Measurements from ENCODE around the gene RNASE4. TPM values are rescaled to one million over a fixed set of nuclear protein-coding genes. Genes with fewer than 3 reads are reported as not detected.
"Not testable (repeated sequence)": the region's sequence is repeated elsewhere in the genome, so short reads cannot be mapped to it uniquely, and the experiment has no call there.

RNASE4 gene
- polyA plus RNA-seq, 1 donor (not counting 4 experiments of a cell fraction or from before 2014, with no cell fraction given) = 5.5 TPM

DNA sequence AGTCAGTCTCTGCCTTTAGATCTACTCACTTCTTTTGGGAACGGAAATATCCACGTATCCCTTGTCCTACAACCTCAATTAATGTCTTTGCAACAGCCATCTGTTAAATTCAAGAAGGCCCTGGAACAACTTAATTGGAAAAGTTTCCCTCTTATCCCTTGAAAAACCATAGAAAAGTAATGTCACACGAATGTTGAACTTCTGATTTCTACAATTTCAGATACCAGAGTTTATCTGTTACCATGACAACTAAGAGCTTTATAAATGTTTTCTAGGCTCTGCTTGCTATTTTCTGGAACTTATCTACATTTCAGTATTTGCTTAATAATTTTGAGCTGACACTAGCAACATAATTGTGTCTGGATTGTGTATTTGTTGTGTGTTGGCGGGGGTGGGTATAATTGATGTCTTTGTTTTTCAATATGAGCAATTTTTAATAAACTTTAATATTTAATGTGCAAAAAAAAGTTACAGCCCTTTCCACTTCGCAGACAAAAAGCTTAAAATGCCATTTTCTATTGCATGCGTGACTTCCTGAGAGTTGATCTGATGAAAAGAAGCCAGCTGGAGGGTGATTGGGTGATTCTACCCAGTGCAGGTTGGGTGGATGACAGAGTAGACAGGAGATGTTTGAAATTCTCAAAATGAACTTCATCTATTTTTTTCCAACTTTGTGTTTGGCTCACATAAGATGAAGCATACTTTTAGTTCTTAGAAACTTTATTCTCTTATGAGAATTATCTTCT, 49.5 kb downstream of the RNASE4 start:
- Histone ChIP-seq H4K20me1 (ENCODE audit: control insufficient read depth, extremely low read depth, insufficient read depth, low read length) (no peaks in the 10 kb centered on the region), H3K27me3 (ENCODE audit: control insufficient read depth, extremely low read depth, insufficient read depth, low read length) (no peaks in the 10 kb centered on the region), H3K9me3 (ENCODE audit: control insufficient read depth, low read depth, low read length) (no peaks in the 10 kb centered on the region), H3K9ac (ENCODE audit: control insufficient read depth, extremely low read depth, insufficient read depth, low read length) (no peak overlapping the region), H3K27ac (ENCODE audit: control insufficient read depth, insufficient read depth, low read length) (no peak overlapping the region), H3K4me3 (ENCODE audit: control insufficient read depth in 2 of 3, extremely low read depth in 1 of 3, insufficient read depth in 2 of 3, low read depth in 1 of 3, low read length in 3 of 3) (no peak overlapping the region), H3K4me2 (ENCODE audit: control insufficient read depth, extremely low read depth, insufficient read depth, low read depth, low read length) (no peak overlapping the region), H3K9me1 (ENCODE audit: control insufficient read depth, extremely low read depth, insufficient read depth, low read length) (no peaks in the 10 kb centered on the region), H3K4me1 (ENCODE audit: control insufficient read depth, extremely low read depth, insufficient read depth, low read length) (no peaks in the 10 kb centered on the region), H3K79me2 (ENCODE audit: control insufficient read depth, insufficient read depth, low read length) (no peaks in the 10 kb centered on the region), H3K36me3 (ENCODE audit: control insufficient read depth in 2 of 2, extremely low read depth in 1 of 2, insufficient read depth in 2 of 2, low read length in 2 of 2) (no peaks in the 10 kb centered on the region), H2AFZ (ENCODE audit: control insufficient read depth, low read length) (no peak overlapping the region)
- dilution Hi-C loops (cut with MboI; ENCODE audit: extremely low pct_ligation_motif_present, low sequenced_read_pairs) = no loop called here
- TF ChIP-seq, protein P1, sequence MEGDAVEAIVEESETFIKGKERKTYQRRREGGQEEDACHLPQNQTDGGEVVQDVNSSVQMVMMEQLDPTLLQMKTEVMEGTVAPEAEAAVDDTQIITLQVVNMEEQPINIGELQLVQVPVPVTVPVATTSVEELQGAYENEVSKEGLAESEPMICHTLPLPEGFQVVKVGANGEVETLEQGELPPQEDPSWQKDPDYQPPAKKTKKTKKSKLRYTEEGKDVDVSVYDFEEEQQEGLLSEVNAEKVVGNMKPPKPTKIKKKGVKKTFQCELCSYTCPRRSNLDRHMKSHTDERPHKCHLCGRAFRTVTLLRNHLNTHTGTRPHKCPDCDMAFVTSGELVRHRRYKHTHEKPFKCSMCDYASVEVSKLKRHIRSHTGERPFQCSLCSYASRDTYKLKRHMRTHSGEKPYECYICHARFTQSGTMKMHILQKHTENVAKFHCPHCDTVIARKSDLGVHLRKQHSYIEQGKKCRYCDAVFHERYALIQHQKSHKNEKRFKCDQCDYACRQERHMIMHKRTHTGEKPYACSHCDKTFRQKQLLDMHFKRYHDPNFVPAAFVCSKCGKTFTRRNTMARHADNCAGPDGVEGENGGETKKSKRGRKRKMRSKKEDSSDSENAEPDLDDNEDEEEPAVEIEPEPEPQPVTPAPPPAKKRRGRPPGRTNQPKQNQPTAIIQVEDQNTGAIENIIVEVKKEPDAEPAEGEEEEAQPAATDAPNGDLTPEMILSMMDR (optimal IDR thresholded peaks at IDR 0.05 in 1 of 3, IDR thresholded peaks at IDR 0.05 in 1 of 3, conservative IDR thresholded peaks at IDR 0.05 in 1 of 3; ENCODE audit: extremely low read depth in 1 of 3, insufficient read depth in 2 of 3, low read length in 3 of 3) = no peak
- TF ChIP-seq EZH2 (IDR thresholded peaks at IDR 0.05; ENCODE audit: low read length) = no peak
- FAIRE-seq (no peak), DNase-seq (ENCODE audit: low read depth, low spot score) (no peak)

DNA sequence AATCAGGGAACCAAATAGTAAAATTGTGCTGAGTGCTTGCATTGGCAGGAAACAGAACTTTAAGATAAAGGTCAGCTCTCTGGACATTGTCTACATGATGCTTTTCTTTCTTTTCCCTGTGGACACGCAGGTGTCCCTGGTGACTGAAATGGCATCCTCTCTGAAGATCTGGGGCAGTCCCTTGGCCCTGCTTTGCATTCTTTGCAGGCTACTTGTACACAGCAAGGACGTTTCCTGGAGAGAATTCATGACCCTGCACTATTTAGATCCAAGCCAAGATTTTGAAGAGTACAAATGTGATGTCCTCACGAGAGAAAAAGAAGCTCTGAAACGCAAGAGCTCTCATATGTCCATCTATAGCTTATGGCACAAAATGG, 50.1 kb downstream of the RNASE4 start:
- TF ChIP-seq, protein P1 (optimal IDR thresholded peaks at IDR 0.05 in 1 of 3, IDR thresholded peaks at IDR 0.05 in 1 of 3, conservative IDR thresholded peaks at IDR 0.05 in 1 of 3; ENCODE audit: extremely low read depth in 1 of 3, insufficient read depth in 2 of 3, low read length in 3 of 3) = no peak
- TF ChIP-seq EZH2 (IDR thresholded peaks at IDR 0.05; ENCODE audit: low read length) = no peak
- Histone ChIP-seq H3K9me3 (ENCODE audit: control insufficient read depth, low read depth, low read length) (no peaks in the 10 kb centered on the region), H3K9ac (ENCODE audit: control insufficient read depth, extremely low read depth, insufficient read depth, low read length) (no peak overlapping the region), H3K4me2 (ENCODE audit: control insufficient read depth, extremely low read depth, insufficient read depth, low read depth, low read length) (no peak overlapping the region), H4K20me1 (ENCODE audit: control insufficient read depth, extremely low read depth, insufficient read depth, low read length) (no peaks in the 10 kb centered on the region), H3K4me1 (ENCODE audit: control insufficient read depth, extremely low read depth, insufficient read depth, low read length) (no peaks in the 10 kb centered on the region), H3K27me3 (ENCODE audit: control insufficient read depth, extremely low read depth, insufficient read depth, low read length) (no peaks in the 10 kb centered on the region), H3K4me3 (ENCODE audit: control insufficient read depth in 2 of 3, extremely low read depth in 1 of 3, insufficient read depth in 2 of 3, low read depth in 1 of 3, low read length in 3 of 3) (no peak overlapping the region), H3K79me2 (ENCODE audit: control insufficient read depth, insufficient read depth, low read length) (no peaks in the 10 kb centered on the region), H3K36me3 (ENCODE audit: control insufficient read depth in 2 of 2, extremely low read depth in 1 of 2, insufficient read depth in 2 of 2, low read length in 2 of 2) (no peaks in the 10 kb centered on the region), H3K9me1 (ENCODE audit: control insufficient read depth, extremely low read depth, insufficient read depth, low read length) (no peaks in the 10 kb centered on the region), H3K27ac (ENCODE audit: control insufficient read depth, insufficient read depth, low read length) (no peak overlapping the region), H2AFZ (ENCODE audit: control insufficient read depth, low read length) (no peak overlapping the region)
- FAIRE-seq (no peak), DNase-seq (ENCODE audit: low read depth, low spot score) (no peak)
- dilution Hi-C loops (cut with MboI; ENCODE audit: extremely low pct_ligation_motif_present, low sequenced_read_pairs) = no loop called here

DNA sequence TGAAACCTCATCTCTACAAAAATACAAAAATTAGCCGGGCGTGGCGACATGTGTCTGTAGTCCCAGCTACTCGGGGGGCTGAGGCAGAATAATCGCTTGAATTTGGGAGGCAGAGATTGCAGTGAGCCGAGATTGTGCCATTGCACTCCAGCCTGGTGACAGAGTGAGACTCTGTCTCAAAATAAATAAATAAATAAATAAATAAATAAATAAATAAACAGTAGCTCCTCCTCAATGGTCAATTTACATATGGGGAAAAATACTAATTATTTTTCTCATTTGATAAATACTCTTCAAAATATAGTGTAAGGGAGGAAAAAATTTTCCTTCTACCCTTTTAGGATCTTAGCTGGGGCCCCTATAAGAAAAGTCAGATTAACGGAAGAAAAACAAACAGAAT, 53.9 kb downstream of the RNASE4 start:
- H3K9me1 ChIP-seq (ENCODE audit: control insufficient read depth, extremely low read depth, insufficient read depth, low read length); H3K27me3 ChIP-seq (ENCODE audit: control insufficient read depth, extremely low read depth, insufficient read depth, low read length); dilution Hi-C loops (cut with MboI; ENCODE audit: extremely low pct_ligation_motif_present, low sequenced_read_pairs); FAIRE-seq; H3K9ac ChIP-seq (ENCODE audit: control insufficient read depth, extremely low read depth, insufficient read depth, low read length); H3K9me3 ChIP-seq (ENCODE audit: control insufficient read depth, low read depth, low read length); H2AFZ ChIP-seq (ENCODE audit: control insufficient read depth, low read length); H3K27ac ChIP-seq (ENCODE audit: control insufficient read depth, insufficient read depth, low read length); DNase-seq (ENCODE audit: low read depth, low spot score); H3K4me3 ChIP-seq (ENCODE audit: control insufficient read depth in 2 of 3, extremely low read depth in 1 of 3, insufficient read depth in 2 of 3, low read depth in 1 of 3, low read length in 3 of 3); H3K4me2 ChIP-seq (ENCODE audit: control insufficient read depth, extremely low read depth, insufficient read depth, low read depth, low read length); H3K4me1 ChIP-seq (ENCODE audit: control insufficient read depth, extremely low read depth, insufficient read depth, low read length); H3K36me3 ChIP-seq (ENCODE audit: control insufficient read depth in 2 of 2, extremely low read depth in 1 of 2, insufficient read depth in 2 of 2, low read length in 2 of 2); H4K20me1 ChIP-seq (ENCODE audit: control insufficient read depth, extremely low read depth, insufficient read depth, low read length); H3K79me2 ChIP-seq (ENCODE audit: control insufficient read depth, insufficient read depth, low read length): not testable (repeated sequence)
